Testis (tissue), 3 donors: ENCODE measurements around the gene BARHL2. TPM values are rescaled to one million over a fixed set of nuclear protein-coding genes. Genes with fewer than 3 reads are reported as not detected.

ENCODE experiments used
- DNase-seq: peaks from one replicate; pipeline ENCODE4 v3.0.0-alpha.2; 2019
- H3K27ac ChIP-seq, 2 donors: fragments of 200-600 bp; sonication (generic); one replicate each; pipeline ENCODE4 v1.5.1; 2019
- H3K27me3 ChIP-seq: fragments of 200-600 bp; sonication (generic); one replicate; pipeline ENCODE4 v1.5.1; 2019
- H3K36me3 ChIP-seq: fragments of 200-600 bp; sonication (generic); one replicate; pipeline ENCODE4 v1.5.1; 2017; ENCODE audit warnings: low read depth; ENCODE audit errors: missing control alignments
- H3K4me1 ChIP-seq: fragments of 200-600 bp; sonication (generic); one replicate; pipeline ENCODE4 v1.5.1; 2019
- H3K4me3 ChIP-seq, 2 donors: fragments of 200-600 bp; sonication (generic); one replicate each; pipeline ENCODE4 v1.5.1; 2017 to 2019
- H3K9me3 ChIP-seq: fragments of 200-600 bp; sonication (generic); one replicate; pipeline ENCODE4 v1.5.1; 2017
- POLR2A ChIP-seq: fragments of 450-650 bp; IDR thresholded peaks from one replicate; pipeline ENCODE4 v1.6.1; 2017; ENCODE audit warnings: antibody characterized with exemption, mild to moderate bottlenecking, moderate library complexity
- WGBS, 2 donors: methylation state at CpG; one replicate each; pipeline ENCODE4 v1.1.5; 2018; 5-methylcytosine and 5-hydroxymethylcytosine counted together
- intact Hi-C: fragments of 100-400 bp; cut with DNase I; formaldehyde crosslinking; loops from one replicate; pipeline ENCODE4 v1.15.1; 2023; ENCODE audit warnings: low total_unique reads
- polyA plus RNA-seq: library from polyadenylated mRNA; stranded (reverse); fragments of 350-450 nt; fragmentation: Illumina TruSeq; extraction: RNeasy Lipid Tissue Mini Kit (QIAGEN cat#74804); gene quantifications from one replicate; pipeline ENCODE4 v1.2.3, GENCODE V29; 2014; ENCODE audit warnings: low read depth, low replicate concordance; ENCODE audit not compliant: insufficient read depth
- total RNA-seq, 2 donors: library from RNA; depleted of rRNA; stranded (reverse); fragments of >200 nt; gene quantifications; one replicate each; pipeline ENCODE4 v1.2.3, GENCODE V29; 2016
- TF ChIP-seq, protein P1 (sequence below), 3 experiments: fragments of 450-650 bp in 2 of 3; fragments of 200-600 bp in 1 of 3; sonication (generic) in 1 of 3; IDR thresholded peaks; one replicate each; pipeline ENCODE4 v1.5.1; 2016 to 2019; ENCODE audit warnings: antibody characterized with exemption in 3 of 3, mild to moderate bottlenecking in 2 of 3, moderate library complexity in 1 of 3

BARHL2 gene
- total and polyA plus RNA-seq, 3 donors from 2014 or later, result 3.5 to 6.3 (median 5.6) TPM

DNA sequence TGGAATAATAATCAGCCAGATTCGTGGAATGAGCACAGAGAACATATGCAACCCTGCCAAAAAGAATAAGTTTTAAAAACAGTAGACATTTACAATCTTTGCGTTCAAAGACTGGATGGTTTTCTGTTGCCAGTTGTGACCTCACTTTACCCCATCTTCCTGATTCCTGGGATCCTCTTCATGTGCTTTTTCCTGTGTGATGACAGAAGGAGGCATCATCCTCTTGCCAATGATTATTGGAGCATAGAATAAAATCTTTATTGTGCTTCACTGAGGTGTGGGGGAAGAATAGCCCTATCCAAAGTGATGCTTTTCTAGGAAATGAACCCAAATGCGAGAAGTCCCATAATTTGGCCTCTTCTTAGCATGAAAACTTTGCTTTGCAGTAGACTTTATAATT is 15.0 kb upstream of the BARHL2 start:
- no peak overlapping the region for H3K4me3 ChIP-seq
- H3K9me3 ChIP-seq, result no peaks in the 10 kb centered on the region
- no peak for TF ChIP-seq POLR2A
- TF ChIP-seq, protein P1, sequence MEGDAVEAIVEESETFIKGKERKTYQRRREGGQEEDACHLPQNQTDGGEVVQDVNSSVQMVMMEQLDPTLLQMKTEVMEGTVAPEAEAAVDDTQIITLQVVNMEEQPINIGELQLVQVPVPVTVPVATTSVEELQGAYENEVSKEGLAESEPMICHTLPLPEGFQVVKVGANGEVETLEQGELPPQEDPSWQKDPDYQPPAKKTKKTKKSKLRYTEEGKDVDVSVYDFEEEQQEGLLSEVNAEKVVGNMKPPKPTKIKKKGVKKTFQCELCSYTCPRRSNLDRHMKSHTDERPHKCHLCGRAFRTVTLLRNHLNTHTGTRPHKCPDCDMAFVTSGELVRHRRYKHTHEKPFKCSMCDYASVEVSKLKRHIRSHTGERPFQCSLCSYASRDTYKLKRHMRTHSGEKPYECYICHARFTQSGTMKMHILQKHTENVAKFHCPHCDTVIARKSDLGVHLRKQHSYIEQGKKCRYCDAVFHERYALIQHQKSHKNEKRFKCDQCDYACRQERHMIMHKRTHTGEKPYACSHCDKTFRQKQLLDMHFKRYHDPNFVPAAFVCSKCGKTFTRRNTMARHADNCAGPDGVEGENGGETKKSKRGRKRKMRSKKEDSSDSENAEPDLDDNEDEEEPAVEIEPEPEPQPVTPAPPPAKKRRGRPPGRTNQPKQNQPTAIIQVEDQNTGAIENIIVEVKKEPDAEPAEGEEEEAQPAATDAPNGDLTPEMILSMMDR (IDR thresholded peaks at IDR 0.05), result no peak
- no peaks in the 10 kb centered on the region for H3K36me3 ChIP-seq
- no peaks in the 10 kb centered on the region for H3K4me1 ChIP-seq
- WGBS, 2 donors, result 34 to 41% methylated on average over 3 of the region's 3 CpGs
- DNase-seq, result no peak
- H3K27ac ChIP-seq, result no peak overlapping the region
- intact Hi-C loops, result no loop called here
- no peaks in the 10 kb centered on the region for H3K27me3 ChIP-seq

DNA sequence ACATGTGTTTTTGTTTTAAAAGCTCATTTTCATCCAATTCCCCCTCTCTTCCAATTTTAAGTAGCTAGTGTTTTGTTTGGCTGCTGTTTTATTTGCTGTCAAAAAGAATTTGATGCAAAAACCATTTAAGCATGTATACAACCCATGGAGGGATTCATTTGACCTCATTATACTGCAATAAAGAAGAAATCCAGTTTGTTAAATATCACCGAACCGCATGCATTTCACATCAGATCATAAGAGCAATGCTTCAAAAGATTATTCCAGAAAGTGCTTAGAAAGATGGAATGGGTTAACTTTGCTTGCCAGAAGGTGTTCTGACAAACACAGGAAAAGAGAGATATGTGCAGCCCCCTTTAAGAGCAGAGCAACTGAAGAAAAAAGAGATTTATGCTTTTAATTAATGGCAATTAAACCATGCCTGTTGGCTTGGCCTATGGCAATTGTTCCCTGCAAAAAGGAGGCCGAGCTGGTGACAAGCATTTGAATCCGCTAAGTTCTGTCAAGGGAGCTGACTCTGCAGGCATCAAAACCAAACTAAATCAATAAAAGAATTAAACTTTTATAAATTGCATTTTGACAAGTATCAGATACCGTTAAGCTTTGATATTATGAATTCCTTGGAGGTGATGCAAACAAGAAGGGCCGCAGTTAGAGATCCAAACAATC is 14.4 kb upstream of the BARHL2 start:
- TF ChIP-seq, protein P1 (IDR thresholded peaks at IDR 0.05), result no peak
- TF ChIP-seq POLR2A, result no peak
- DNase-seq, result no peak
- Histone ChIP-seq H3K27me3 (peaks cover 6% of the 10 kb centered on the region), H3K4me3 (no peak overlapping the region), H3K36me3 (no peaks in the 10 kb centered on the region), H3K27ac (no peak overlapping the region), H3K9me3 (no peaks in the 10 kb centered on the region), H3K4me1 (no peaks in the 10 kb centered on the region)
- WGBS, 2 donors, result 27 to 36% methylated on average over 6 of the region's 6 CpGs
- intact Hi-C loops, result no loop called here

DNA sequence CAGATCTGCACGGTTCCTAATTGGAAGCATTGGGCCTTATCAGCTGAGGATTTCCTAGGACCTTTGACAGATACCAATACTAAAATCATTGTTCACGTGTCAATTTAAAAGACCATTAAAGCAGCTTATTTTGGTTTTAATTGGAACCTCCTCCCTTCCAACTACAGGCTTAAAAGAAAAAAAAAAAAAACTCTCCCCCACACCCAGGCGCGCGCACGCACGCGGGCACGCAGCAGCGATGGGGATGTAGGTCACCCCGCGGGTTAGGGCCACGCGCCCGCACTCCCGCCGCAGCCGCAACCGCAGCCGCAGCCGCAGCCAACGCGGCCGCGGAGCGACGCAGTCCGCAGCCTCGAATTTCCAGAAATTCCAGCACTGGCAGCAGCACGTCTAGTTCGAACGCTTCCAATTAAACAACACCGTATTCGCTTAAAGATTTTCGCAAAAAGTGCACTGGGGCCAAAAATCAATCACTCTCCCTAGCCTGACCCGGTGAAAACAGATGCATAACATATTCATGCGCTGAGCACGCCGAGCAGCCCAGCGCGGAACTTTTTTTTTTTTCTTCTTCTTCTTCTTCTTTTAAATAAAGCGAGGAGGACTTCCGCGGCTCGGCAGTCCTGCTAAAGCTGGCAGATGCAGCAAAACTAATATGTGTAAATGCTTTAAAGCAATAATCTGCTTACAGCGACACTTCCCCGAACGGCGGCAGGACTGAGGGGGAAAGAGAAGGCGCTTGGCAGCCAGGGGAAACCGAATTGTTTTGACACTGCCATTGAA is 13.3 kb upstream of the BARHL2 start:
- peak overlapping the region; percentile 34 to 37 for H3K4me3 ChIP-seq
- TF ChIP-seq, protein P1 (IDR thresholded peaks at IDR 0.05), result no peak
- no peak for TF ChIP-seq POLR2A
- H3K4me1 ChIP-seq, result no peaks in the 10 kb centered on the region
- H3K27me3 ChIP-seq, result peaks cover 7% of the 10 kb centered on the region
- H3K9me3 ChIP-seq, result no peaks in the 10 kb centered on the region
- H3K27ac ChIP-seq, result no peak overlapping the region
- no peaks in the 10 kb centered on the region for H3K36me3 ChIP-seq
- WGBS, 2 donors, result 3% methylated on average over 51 of the region's 51 CpGs
- intact Hi-C loops, result no loop called here
- no peak for DNase-seq

DNA sequence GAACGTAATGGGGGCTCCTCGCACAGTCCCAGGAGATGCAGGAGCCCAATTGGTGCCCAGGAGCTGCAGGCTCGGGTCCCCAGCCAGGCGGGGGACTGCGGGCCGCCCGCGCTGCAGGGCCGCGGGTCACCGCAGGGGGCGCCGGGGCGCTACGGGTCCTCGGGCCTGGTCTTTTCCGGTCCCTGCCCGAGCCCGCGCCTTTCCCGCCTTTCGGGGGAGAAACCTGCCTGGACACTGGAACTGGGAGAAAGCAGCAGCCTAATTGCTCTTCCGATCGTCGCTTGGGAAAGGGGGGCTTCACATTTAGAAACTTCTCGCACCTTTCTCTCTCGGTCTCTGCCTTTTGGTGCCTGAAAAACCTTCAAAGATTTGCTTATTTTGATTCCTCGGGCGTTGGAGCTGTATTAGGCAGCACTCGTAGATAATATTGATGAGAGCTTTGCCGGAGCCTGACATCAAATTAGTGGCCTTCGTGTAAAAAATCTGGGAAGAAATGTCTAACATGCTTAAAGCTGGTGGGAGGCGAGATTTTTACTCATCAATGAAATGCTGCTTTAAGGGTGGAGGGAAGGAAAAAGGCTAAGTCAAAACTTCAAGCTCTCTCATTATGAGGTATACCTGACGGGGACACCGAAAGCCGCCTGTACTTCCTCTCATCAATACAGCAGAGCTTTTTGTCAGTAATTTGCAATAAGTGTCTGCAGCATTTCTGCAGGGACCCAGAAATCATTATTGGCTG is 12.6 kb upstream of the BARHL2 start:
- H3K4me3 ChIP-seq, result peak overlapping the region in 1 of 2 donors; percentile 37
- intact Hi-C loops, result no loop called here
- H3K9me3 ChIP-seq, result no peaks in the 10 kb centered on the region
- TF ChIP-seq, protein P1 (IDR thresholded peaks at IDR 0.05), result peak in 2 of 3 experiments; percentile 40 to 47
- no peak for TF ChIP-seq POLR2A
- DNase-seq, result no peak
- no peaks in the 10 kb centered on the region for H3K4me1 ChIP-seq
- WGBS, 2 donors, result 10% methylated on average over 34 to 36 of the region's 36 CpGs
- H3K27me3 ChIP-seq, result peaks cover 7% of the 10 kb centered on the region
- H3K27ac ChIP-seq, result no peak overlapping the region
- H3K36me3 ChIP-seq, result no peaks in the 10 kb centered on the region
